ENCODE measurements around the gene BTRC.

- TF ChIP-seq CTCF (IDR thresholded peaks at IDR 0.05) (no peak), EP300 (IDR thresholded peaks at IDR 0.05) (no peak), POLR2A (IDR thresholded peaks at IDR 0.05) (no peak), POLR2AphosphoS5 (IDR thresholded peaks at IDR 0.05) (no peak)
Measured at GRCh38 chr10:101495324-101495925, 141.5 kb downstream of the BTRC start.

All from sigmoid colon (tissue), 4 donors.